ENCODE data around the gene DPM3. TPM values are rescaled to one million over a fixed set of nuclear protein-coding genes. Genes with fewer than 3 reads are reported as not detected.

Gene DPM3
- total and polyA plus RNA-seq, 2 of the 13 experiments (the other 11 are each of a cell fraction or from before 2014, with no cell fraction given), result 23.2 to 53.4 TPM

DNA sequence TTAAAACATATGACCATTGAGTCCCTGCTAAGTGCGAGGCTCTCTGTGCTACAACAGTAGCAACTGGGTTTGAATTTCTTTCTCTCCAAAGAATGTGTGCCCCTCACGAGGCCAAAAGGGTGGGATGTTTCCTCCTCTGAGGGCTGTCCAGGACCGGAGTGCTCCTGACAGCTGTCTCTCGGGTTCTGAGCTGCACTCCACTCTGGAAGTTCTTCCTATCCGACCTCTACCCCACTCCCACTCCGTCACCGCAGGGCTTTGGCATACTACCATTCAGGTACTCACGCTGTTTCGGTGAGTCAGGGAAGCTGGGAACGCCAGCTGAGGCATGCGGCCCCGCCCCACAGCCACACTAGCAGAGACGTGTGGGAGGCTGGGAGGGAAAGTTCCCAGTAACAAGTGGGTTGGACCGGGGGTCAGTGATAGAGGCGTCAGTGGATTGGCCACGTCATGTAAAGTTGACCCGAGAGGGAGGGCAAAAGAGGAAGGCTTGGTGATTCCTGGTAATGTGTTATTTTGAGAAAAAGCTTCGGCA is 5.4 kb downstream of the DPM3 start (continued):
- TF ChIP-seq, protein P1, sequence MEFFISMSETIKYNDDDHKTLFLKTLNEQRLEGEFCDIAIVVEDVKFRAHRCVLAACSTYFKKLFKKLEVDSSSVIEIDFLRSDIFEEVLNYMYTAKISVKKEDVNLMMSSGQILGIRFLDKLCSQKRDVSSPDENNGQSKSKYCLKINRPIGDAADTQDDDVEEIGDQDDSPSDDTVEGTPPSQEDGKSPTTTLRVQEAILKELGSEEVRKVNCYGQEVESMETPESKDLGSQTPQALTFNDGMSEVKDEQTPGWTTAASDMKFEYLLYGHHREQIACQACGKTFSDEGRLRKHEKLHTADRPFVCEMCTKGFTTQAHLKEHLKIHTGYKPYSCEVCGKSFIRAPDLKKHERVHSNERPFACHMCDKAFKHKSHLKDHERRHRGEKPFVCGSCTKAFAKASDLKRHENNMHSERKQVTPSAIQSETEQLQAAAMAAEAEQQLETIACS (CRISPR knock-in tag; IDR thresholded peaks at IDR 0.05), result no peak
- no peak; the same call in 1 of the 2 replicates for TF ChIP-seq CHCHD3 (CRISPR knock-in tag; IDR thresholded peaks at IDR 0.05)
- TF ChIP-seq FOXC1 (CRISPR knock-in tag; IDR thresholded peaks at IDR 0.05; ENCODE audit: borderline replicate concordance), result no peak
- TF ChIP-seq ZBTB37 (CRISPR knock-in tag; IDR thresholded peaks at IDR 0.05), result peak; percentile 14; the same call in 1 of the 2 replicates
- no peak for TF ChIP-seq ZNF710 (CRISPR knock-in tag; IDR thresholded peaks at IDR 0.05; ENCODE audit: borderline replicate concordance)
- TF ChIP-seq RBFOX2 (IDR thresholded peaks at IDR 0.05; ENCODE audit: low read depth, low read length), result no peak
- TF ChIP-seq ZHX2 (IDR thresholded peaks at IDR 0.05; ENCODE audit: low read depth), result no peak
- no peak; the same call in 1 of the 2 replicates for TF ChIP-seq ZHX2 (CRISPR knock-in tag; IDR thresholded peaks at IDR 0.05; ENCODE audit: borderline replicate concordance)
- TF ChIP-seq ZNF577 (CRISPR knock-in tag; IDR thresholded peaks at IDR 0.05; ENCODE audit: borderline replicate concordance, low read depth), result no peak
- no peak for TF ChIP-seq FOXA1 (IDR thresholded peaks at IDR 0.05)
- TF ChIP-seq FOXA1 (CRISPR knock-in tag; IDR thresholded peaks at IDR 0.05), result no peak; the same call in 1 of the 2 replicates
- peak; percentile 20; the same call in 1 of the 2 replicates for TF ChIP-seq NFYC (CRISPR knock-in tag; IDR thresholded peaks at IDR 0.05)
- TF ChIP-seq ZBTB7A (CRISPR knock-in tag; IDR thresholded peaks at IDR 0.05), result peak; percentile 83
- TF ChIP-seq KLF11 (CRISPR knock-in tag; IDR thresholded peaks at IDR 0.05), result 0 out of 2 replicates have a peak, but pooled peaks have one; percentile 6
- TF ChIP-seq ZFY (CRISPR knock-in tag; IDR thresholded peaks at IDR 0.05), result no peak; the same call in 1 of the 2 replicates
- TF ChIP-seq ZNF282 (IDR thresholded peaks at IDR 0.05; ENCODE audit: partially characterized antibody), result no peak
- TF ChIP-seq ZBTB42 (CRISPR knock-in tag; IDR thresholded peaks at IDR 0.05), result no peak
- no peak for TF ChIP-seq ZNF562 (CRISPR knock-in tag; IDR thresholded peaks at IDR 0.05; ENCODE audit: borderline replicate concordance)
